GM21447 (cell line): Measurements from ENCODE around the gene MEGF11.

Source experiments
- ATAC-seq: cut with Tn5 transposase; IDR thresholded peaks from one replicate; pipeline ENCODE4 v1.9.1; 2021; ENCODE audit not compliant: unreplicated experiment

The MEGF11 gene

DNA sequence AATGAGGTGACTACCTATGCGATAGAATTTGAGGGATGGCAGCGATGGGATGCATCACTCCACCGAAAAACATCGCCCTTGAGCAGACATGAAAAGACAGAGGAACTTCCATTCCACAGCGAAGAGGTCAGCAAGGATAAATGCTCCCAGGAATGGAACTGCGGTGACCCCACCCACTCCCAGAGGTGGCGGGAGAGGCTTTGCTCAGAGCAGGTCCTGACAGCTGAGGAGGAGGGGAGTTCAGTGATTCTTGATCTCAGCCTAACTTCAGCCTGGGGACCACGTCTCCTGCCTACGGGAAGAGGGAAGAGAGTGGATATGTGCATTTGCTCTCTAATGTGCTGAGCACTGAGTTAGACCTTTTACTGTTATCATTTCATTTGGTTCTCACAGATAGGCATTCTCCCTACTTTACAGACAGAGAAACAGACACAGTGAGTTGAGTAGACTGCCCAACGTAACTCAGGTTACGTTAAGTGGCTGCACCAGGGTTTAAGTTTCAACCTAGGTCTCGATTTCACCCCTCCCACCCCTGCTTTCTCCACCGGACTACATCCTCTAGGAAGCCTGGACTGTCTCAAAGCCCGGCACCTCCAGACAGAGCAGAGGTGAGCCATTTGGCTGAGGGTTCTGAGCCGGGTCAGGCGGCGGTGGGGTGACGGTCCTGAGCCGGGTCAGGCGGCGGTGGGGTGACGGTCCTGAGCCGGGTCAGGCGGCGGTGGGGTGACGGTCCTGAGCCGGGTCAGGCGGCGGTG is 214.3 kb downstream of the MEGF11 start:
- no peak for ATAC-seq

DNA sequence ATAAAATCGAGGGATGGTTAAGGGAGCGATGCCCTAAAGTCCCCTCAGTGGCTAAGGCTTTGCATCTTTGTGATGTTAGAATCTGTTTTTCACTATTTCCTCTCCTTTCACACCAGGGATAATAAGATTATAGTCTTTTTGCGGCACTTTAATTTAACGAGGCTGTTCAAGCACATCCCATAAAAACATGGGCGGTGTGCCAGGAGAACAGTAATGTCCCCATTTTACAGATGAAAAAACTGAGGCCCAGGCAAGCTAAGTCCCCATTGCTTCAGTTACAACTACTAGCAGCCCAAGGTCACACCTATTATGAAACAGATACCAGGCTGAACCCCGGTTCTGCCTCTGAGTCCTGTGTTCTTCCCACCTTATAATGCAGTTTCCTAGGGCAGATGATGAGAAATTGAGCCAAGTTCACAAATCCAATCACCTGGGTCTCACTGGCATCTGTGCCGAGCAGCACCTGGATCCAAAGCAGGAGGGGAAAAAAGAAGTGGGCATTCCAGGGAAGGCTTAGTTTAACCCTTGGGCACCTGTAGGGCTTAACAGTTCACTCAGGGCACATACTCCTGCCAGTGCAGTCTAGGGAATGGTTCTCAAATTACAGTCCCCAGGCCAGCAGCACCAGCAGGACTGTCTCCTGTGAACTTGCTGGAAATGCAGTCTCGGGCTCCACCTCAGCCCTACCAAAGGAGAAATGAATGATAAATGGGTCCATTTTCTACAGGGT is 215.0 kb downstream of the MEGF11 start:
- ATAC-seq, result no peak

DNA sequence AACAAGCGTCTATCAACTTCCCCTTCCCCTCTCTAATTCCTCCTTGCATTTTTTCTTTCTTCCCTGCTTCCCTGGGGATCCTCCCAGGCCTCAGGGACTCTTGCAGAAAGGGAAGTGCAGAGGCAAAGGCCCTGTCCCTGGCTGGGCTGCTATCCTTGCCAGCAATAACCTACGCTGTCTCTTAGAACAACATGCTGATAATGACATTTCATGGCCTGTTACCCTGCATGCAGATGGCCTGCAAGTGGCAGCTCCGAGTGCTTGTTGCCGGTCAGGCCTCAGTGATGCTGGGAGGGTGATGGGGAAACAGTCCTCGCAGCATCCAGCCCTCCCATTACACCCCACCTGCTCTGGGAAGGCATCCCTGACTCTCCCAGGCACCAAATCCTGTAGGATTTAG is 216.7 kb downstream of the MEGF11 start:
- no peak for ATAC-seq

DNA sequence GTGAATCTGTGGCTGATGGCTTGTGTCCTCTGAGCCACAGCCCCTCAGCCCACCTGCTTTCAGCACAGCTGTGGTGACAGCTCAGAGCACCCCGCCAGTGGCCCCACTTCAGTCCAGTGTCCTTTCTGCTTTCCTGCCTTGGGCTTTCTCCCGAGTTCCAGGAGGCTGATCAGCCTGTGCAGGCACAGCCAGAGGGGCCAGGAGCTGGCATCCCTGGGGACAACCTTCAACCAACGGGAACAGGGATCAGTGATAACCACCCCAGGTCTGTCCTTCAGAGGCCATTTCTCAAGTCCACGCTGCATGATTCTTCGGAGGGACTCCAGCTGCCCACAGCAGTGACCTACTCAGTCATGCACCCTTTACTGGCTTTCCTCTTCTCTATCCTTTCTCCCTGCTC is 217.6 kb downstream of the MEGF11 start:
- no peak for ATAC-seq

DNA sequence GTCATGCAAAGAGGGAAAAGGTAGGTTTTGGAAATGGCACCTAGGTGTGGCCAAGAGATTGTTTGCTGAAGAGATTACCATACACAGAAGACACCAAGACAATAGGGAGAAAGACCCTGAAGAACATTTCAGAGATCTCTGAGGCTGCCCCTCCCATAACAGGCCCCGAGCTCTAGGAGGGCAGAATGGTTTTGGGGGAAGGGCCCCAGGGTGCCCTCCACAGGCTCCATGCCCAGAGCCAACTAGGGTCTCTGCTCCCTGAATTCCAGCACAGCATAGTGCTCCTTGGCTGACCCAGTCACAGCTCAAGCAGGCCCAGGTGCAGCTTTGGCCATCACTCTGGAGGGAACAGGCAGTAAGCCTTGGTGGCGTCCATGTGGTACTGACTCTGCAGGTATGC is 220.4 kb downstream of the MEGF11 start:
- no peak for ATAC-seq

DNA sequence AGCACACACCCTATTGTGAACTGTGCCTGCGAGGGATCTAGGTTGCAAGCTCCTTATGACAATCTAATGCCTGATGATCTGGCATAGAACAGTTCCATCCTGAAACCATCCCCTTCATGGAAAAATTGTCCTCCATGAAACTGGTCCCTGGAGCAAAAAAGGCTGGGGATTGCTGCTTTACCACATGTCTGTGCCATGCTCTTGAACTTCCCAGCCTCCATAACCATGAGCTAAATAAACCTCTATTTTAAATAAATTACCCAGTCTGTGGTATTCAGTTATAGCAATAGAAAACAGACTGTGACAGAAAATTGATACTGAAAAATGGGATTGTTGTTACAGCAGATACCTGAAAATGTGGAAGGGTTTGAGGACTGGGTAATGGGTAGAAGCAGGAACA is 221.5 kb downstream of the MEGF11 start:
- ATAC-seq, result no peak

DNA sequence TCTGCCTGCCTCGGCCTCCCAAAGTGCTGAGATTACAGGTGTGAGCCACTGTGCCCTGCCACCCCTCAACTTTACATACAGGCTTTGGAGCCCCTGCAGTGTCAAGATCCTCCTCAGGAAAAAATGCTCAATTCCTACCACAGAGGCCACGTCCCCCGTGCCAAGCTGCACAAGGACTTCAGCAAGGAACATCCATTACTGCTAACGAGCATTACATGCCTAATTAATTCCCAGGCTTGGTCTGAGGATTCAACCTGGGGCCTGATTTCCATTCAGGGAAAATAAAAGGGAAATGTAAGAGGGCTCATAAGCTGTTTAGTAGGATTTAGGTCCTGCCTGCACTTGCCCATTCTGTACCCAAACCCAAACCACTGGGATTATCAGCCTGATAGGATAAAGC is 222.9 kb downstream of the MEGF11 start:
- no peak for ATAC-seq

DNA sequence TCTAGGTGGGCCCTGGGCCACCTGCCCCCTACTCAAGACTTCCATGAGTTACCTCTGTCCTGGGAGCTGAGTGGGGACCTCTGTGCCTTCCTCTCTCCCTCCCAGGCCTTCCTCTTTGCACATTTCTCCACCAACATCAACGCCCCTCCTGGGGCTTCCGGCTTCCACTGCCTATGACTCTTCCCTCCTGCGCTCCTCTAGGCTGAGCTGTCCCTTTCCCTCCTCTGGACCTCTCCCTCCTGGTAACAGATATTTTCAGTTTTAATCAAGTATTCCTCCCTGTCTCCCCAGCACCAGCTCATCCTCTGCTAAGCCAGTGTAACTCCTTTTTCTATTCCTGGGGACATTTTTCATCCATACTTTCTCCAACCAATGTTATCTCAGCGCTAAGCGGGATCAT is 223.9 kb downstream of the MEGF11 start:
- no peak for ATAC-seq

DNA sequence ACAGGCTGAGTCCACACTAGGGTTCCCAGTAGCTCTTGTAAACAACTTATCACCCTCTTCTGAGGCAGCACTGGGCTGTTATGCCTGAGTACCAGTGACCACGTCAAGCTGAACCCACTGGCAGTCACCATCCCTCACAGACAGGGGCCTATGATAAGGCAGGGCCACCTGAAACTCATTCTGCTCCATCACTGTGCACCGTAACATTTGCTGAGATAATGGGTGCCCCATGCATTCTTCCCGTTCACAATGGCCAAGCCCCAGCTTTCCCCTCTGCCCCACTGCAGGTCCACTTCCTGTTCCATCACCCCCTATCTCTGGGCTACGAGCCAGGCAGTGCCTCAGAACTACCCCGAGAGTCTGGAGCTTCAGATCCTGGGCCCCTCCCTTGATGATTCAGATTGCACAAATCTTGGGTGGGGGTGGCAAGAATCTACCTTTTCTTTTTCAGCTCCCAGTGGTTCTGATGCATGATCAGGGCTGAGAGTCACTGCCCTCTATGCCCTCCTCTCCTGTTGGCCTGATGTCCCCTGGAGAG is 226.2 kb downstream of the MEGF11 start:
- ATAC-seq, result no peak

DNA sequence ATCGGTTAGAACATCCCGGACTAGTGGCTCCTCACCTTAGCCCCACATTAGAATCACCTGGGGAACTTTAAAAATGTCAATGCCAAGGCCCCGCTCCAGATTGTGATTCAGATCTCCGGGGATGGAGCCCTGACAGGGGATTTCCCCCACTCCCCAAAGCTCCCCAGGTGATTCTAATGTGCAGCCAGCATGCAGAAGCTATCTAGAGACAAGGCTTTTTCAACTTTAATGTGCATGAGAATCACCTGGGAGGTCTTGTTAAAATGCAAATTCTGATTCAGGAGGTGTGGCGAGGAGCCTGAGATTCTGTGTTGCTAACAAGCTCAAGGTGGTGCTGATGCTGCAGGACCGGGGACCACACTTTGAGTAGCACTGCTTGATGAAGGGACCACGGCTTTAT is 227.6 kb downstream of the MEGF11 start:
- no peak for ATAC-seq

DNA sequence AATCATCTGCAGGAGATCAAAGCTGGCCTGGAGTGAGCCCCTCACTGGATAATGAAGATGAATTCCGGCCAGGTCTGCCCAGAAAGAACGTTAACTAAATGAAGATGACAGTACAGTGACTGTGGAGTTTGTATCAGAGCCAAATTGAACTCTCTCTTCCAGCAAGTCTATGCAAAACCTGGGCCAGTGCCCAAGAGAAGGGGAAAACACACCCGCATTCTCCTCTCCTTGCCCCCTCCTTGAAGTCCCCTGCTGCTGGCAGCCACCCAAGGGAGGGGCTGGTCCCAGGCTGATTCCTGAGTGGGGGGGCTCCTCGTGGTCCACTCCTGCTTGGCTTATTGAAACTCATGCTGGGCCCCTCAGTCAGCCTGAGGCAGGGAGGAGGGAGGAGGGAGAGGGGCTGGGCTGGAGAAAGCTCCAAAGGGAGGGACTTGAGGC is 228.5 kb downstream of the MEGF11 start:
- no peak for ATAC-seq

DNA sequence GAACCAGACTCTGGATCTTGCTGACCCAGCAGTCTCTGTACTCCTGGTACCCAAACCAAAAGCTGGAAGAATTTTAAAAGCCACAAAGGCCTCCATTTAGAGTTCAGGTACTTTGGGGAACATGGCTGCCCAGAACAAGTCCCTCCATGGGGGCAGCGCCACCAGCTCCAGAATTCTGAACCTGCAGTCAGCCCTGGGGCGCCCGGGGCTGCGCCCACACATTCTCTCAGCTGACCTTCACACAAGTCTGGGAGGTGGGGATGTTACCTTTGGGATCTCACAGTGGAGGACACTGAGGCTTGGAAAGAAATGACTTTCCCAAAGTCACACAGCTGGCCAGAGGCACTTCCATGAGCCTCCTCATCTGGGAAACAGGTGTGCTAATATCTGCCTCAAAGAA is 229.4 kb downstream of the MEGF11 start:
- ATAC-seq, result no peak

DNA sequence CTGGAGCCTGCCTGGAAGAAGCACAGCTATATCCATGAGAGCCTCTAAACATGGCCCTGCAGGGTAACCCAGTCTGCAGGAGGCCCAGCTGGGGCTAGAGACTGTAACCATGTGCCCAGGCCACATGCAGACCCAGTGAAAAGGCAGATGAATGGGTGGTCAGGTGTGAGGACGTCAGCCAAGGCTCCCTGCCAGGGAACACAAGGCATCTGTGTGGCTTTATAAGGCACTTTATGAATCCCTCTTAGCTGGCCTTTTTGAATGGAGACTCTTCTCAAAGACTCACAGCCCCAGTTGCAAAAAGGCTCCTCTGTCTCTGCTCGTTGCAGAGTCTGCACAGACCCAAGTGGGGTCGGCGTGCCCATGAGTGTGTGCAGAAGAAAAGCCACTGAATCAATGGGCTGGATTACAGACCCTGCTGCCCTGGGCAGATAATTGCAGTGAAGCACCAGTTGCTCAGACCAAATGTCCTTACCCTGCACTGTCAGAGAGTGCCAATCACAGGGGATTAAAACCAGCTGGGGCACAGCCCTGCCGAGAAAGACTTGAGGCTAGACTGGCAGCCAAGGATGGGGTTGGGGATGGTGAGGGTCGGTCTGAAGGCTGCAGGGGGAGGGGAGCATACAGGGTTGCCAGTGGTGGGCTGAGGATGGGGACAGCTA is 230.1 kb downstream of the MEGF11 start:
- no peak for ATAC-seq

DNA sequence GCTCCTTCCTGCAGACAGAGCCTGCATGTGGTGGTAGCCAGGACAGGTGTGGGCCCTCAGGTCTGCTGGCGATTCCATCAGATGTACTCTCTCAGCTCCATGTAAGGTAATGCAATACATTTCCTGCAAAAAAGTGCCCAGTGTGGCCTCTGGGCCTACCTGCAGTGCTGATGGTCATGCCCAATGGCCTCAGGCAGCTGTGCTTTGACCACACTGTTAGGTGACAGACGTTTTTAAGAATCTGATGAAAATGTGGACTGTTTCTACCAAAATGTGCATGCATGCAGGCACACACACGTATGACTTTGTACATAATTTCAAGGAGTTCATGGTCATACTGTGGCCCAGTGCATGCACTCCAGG is 231.4 kb downstream of the MEGF11 start:
- no peak for ATAC-seq

DNA sequence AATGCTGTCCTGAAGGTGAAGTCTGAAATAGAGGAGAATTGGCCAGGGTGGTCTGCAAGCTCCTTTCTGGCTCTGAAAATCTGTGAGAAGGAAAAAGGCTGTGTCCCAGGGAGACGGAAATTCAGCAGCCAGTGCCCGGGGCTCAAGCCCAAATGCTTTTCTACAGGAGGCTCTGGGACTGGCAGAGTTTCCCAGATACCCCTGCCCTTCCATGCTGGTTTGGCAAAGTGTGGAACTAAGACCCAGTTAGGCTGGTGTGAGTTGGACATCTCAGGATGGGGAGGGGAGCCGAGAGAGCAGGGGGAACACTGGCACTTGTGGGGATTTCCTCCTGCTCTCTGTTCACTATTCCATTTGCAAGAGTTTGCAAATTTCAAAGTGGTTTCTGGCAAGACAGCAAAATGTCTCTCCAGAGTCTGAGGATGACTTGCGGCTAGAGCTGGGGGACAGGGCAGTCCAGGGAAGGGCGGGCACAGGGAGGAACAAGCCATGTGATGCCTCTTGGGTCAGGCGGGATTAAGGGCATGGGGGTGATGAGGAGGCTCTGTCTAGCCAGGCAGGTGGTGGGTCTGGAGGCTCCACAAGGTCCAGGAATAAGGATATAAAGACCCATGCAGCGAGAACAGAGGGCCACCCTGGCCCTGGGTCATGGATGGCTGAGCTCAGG is 231.9 kb downstream of the MEGF11 start:
- ATAC-seq, result no peak

DNA sequence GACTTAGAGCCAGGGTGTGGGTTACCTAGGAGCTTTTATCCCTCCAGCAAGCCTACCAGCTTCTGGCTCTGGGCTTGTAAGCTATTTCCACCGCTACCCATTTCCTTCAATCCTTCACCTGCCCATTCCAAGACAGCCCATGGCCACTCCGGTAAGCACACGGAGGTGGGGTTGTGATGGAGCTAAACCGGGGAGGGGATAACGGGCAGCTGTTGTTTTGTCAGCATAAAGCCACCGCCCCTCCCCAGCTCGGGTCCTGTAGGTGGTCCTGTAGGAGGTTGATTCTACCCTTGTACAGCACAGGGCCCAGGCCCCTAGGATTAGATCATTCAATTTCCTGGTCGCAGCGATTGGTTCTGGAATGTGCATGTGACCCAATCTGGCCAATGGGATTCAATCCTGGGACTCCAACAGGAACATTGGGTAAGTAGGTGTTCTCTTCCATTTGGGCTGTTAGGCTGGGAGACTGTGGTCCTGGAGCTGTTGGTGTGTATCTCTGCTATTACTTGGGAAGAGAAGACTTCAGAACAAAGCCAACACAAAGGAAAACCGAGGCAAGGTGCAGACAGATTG is 233.6 kb downstream of the MEGF11 start:
- no peak for ATAC-seq

DNA sequence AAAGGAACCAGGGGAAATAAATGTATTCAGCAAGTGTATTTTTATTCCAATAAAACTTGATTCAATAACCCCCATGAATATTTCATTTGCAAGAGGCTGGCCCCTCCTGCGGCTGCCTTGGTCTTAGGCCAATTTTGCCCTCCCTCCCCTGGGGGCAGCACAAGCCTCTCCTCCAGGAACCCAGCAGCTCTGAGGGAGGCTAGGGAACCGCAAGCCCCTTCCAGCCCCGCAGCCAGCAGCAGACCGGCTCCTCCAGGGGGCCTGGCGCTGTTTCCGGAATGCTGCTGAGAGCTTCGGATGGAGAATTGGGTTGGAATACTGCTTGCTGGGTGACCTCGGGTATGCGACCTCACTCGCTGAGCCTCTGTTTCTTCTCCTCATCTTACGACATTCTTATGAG is 234.2 kb downstream of the MEGF11 start:
- no peak for ATAC-seq

DNA sequence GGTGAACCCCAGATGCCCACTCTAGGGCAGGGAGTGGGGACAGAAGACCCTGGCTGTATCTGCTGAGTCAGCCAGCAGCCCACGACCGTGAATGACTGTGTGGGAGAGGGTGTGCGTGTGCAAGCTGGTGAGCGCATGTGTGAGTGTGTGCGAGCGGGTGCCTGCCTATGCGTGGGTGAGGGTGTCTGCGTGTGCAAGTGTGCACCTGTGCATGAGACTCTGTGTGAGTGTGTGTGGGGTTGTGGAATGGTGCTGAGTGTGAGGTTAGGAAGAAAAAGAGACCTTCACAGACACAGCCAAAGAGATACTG is 235.1 kb downstream of the MEGF11 start:
- ATAC-seq, result no peak

DNA sequence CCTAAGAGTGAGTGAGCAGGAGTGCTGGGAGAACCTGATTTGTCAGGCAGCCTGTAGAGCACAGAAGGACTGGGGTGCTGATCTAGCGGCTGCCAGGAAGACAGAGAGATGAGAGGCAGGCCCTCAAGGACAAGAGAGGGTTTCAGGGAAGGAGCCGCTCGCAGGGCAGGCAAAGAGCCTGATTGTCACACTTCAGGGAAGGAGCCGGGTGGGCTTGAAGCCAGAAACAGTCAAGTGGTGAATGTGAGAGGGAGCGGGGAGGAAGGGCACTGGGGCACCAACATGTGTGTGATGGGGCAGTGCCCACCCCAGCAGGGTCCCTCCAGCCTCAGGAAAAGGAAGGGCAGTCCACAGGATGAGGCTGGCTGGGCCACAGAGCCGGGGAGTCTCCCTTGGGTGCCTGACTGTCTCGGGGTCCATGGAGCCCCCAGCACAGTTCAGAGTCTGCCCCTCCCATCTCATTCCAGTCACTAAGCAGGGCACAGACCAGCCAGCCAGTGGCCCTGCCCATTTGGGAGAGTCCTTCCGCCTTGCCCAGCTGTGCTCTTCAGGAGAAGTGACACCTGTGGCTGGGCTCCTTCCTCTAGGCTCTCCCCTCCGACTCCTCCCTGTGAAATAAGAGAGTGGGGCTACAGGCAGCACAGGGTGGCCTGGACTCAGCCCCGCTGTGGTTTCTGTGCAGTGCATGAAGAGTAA is 235.6 kb downstream of the MEGF11 start:
- no peak for ATAC-seq

DNA sequence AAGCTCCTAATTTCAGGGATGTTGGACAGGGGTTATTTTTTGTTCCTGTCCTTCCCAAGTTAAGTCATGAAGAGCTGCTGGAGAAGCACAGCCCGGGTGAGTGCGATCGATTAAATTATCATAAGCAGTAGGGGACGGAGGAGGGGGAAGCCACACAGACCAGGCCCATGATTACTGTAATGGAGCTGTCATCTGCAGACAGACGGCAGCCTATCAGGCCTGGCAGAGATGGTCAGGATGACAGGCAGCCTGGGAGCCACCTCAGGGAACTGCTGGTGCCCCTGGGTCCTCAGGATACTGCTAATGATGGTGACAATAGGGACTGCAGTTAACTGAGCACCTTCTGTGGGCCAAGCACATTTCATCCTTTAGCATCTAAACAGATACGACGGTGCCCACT is 236.6 kb downstream of the MEGF11 start:
- no peak for ATAC-seq

DNA sequence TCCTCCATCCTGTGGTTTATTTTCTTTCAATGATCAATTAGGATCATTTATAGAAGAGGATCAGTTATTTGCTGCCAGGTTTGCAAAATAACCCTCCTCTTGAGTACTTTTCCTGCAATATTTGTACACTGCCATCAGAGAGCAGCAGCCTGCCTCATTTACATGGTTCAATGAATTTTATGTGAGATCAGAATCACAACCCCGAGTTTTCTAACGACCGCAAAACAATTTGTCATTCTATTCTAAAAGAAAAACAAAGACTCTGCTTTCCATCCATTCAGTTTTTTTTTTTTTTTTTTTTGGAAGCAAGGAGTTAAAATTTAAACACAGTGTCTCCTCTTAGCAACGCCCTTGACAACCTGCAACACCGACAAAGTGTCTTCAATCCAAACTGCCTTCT is 237.4 kb downstream of the MEGF11 start:
- no peak for ATAC-seq
